GM19025 (cell line): ENCODE measurements around the gene ACVR1.
A peak's percentile ranks its signal among the peaks of the same experiment; 100 is the strongest.

Source experiments
- ATAC-seq: cut with Tn5 transposase; IDR thresholded peaks from one replicate; pipeline ENCODE4 v1.9.1; 2021; ENCODE audit warnings: mild to moderate bottlenecking, low read depth, moderate library complexity; ENCODE audit not compliant: unreplicated experiment

The ACVR1 gene

GRCh38 chr2:157803476-157803875 is 72.7 kb downstream of the ACVR1 start:
- no peak for ATAC-seq

DNA sequence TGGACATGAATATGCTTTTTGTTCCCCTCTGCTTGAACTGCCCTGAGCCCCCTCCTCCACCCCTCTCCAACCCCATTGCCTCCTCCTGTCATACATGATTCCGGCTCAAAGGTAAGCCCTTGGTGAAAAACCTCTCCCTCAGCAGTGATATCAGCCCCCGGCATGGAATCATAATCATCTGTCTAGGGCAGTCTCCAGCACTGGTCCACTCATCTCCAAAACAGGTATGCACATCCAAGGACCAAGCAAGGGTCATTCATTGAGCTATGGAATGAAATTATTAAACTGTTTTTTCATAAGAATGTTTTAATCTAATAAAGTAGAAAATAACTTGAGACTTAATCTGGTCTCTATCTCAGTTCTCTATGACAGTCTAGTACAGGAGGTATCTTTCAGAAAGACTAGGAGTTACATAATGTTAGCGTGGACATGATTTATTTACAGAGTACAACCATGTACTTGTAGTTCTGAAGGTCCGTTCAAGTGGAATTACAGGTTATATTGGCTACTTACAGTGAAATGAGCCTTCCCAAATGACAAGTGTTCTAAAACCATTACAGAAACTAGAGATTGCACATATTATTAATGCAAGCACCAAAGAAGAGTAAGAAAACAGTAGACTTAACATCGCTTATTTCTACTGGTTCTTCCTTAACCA is 75.2 kb downstream of the ACVR1 start:
- ATAC-seq, result no peak

GRCh38 chr2:157793053-157793612 is 83.0 kb downstream of the ACVR1 start:
- no peak for ATAC-seq

- ATAC-seq, result no peak
Observed at GRCh38 chr2:157792335-157793052, 83.6 kb downstream of the ACVR1 start.

- no peak for ATAC-seq
Observed at GRCh38 chr2:157790780-157791179, 85.3 kb downstream of the ACVR1 start.

GRCh38 chr2:157789933-157790511 is 86.1 kb downstream of the ACVR1 start:
- peak; percentile 50 for ATAC-seq

DNA sequence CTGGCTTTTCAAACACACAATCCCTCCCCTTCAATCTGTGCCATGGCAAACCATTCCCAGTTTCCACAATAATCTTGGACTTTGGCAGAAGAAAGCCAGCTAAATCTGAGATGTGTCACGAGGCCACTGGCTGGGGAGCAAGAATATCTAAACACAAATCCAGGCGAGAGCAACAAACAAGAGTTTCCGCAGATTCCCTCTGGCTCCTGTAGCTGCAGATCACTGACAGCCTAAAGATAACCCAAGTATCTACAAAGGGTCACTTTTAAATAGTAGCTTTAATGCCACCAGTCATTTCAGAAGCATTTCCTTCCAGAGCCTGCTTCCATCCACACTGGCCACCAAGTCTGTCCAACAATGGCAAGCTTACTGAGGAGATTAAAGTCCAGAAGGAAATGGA is 86.9 kb downstream of the ACVR1 start:
- ATAC-seq, result no peak

DNA sequence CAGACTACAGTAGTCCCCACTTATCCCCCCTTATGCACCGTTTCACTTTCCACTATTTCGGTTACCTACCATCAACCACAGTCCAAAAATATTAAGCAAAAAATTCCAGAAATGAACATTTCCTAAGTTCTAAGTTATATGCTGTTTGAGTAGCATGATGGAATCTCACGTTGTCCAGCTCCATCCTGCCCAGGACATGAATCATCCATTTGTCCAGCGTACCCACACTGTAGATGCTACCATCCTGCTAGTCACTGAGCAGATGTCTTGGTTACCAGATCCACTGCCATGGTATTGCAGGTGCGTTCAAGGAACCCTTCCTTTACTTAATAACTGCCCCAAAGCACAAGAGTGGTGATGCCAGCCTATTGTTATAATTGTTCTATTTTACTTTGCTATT is 87.9 kb downstream of the ACVR1 start:
- ATAC-seq, result no peak

DNA sequence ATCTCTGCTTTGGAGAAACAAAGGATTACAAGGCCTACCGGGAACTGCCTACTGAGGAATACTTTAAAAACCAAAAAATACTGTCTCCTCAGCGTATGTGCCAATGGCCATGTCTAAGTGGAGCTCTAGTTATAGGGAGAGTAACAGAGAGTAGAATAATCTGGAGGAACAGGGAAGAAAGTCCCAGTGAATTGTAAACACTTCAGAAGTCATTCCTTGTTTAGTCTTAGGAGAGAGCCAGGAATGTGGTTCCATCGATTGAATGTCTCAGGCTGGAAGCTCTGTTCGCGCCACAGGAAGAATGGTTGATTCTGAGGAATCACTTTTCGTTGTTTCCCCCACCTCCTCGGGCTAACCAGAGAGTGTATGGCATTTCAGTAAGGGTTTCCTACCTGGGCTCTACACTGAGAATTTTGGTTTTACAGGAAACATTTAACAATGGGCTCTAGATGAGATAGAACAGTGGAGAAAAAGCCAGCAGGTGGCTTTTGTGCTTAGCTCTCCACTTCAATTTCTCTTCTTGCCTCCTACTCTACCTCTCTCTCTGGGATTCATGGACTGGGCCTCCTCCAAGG is 88.7 kb downstream of the ACVR1 start:
- no peak for ATAC-seq

GRCh38 chr2:157786663-157787363 is 89.3 kb downstream of the ACVR1 start:
- no peak for ATAC-seq

- no peak for ATAC-seq
Observed at GRCh38 chr2:157785866-157786662, 90.1 kb downstream of the ACVR1 start.

DNA sequence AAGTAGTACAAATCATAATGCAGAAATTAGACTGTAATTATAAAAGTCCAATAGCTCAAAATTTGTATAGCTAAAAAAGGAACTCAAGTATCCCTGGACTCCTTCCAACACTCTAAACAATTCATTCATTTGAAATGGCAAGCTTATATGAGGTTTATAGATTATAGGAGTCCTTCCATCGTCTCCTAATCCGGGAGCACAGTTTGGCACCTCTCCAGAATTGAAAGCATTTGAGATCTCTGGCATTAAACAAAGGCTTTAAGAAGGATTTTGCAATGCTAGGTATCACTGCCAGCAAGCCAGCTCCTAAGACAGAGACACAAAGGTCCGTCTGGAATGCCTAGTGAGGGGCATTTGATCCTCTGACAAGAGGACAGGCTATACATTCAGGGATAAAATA is 90.9 kb downstream of the ACVR1 start:
- no peak for ATAC-seq

- ATAC-seq, result no peak
Observed at GRCh38 chr2:157784823-157785175, 91.3 kb downstream of the ACVR1 start.

- no peak for ATAC-seq
Observed at GRCh38 chr2:157784169-157784822, 91.8 kb downstream of the ACVR1 start.

GRCh38 chr2:157783245-157783644 is 92.9 kb downstream of the ACVR1 start:
- ATAC-seq, result no peak

DNA sequence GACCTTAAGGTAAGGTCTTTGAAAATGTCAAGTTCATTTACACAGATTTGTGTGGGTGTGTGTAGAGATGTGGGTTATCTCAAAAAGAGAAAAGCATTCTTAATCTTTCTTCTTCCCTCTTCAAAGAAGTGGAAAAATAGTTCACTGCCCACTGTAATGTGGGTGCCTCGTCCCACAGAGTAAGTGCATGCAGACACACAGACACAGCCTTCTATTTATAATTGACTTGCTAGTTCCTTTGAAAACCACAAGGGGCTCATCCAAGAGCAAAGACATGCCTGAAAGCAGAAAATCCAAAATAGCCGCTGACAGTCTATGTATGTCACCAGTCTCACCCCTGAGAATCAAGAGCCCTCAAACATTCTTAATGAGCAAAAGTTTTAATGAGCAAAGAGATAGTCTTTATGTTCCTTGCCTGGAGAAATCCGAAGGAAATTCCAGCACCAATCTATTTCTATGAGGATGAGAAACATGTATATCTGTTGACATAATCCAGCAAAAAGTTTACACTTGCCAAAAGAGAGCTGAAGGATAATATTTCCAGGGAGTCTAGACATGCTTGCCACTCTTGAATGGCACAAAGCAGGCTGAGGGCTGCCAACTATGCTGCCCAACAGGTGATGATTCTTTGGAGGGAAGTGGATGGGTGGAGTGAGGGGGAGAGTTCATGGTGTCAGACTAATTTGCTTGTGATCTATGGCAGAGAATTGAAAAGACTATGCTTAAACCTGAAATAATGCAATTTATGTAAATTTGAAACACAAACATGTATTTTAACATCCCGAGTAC is 93.9 kb downstream of the ACVR1 start:
- ATAC-seq, result no peak

DNA sequence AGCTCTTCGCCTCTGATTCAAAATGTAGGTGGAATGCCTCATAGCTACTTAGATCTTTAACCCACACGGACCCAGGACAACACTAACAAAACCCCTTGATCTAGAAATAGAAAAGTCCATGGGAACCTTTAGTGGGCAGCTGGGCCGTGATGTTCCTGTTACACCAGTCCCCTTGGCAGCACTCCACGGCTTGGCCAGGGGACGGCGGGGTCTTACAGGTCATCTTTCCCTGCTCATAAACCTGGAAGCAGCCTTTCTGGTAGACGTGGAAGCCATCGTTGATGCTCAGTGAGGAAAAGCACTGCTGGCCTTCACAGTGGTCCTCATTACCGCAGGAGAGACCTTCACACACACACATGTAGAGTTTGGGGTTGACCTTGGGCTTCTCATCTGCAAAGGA is 95.9 kb downstream of the ACVR1 start:
- ATAC-seq, result no peak

- no peak for ATAC-seq
Observed at GRCh38 chr2:157779794-157780193, 96.3 kb downstream of the ACVR1 start.

DNA sequence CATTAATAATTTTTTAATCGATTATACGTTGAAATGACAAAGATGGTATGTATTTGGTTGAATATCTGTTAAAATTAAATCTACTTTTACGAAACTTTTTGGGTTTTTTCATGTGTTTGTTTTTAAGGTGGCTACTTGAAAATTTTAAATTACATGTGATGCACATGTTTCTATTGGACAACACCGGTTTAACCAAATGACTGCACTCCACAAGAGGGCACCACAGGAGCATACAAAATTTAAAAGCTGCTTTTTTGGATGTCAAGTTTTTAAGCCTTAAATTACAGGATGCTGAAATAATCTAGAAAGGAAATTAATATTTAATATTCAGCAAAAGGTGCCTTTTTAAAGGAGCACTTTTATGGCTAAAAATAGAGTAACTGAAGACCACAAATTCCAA is 98.7 kb downstream of the ACVR1 start:
- no peak for ATAC-seq
